Memory B cell (primary cell): ENCODE measurements around the gene XYLB.
"Not testable (repeated sequence)": the region's sequence is repeated elsewhere in the genome, so short reads cannot be mapped to it uniquely, and the experiment has no call there.

Experiments
- ATAC-seq: fragments of 150-1000 bp; cut with Tn5 transposase; 2 replicates; pipeline ENCODE4 v1.10.0; 2021; ENCODE audit warnings: low read depth, mild to moderate bottlenecking, moderate library complexity
- DNase-seq, 2 donors: peaks; one replicate each; pipeline ENCODE4 v3.0.0; 2022; ENCODE audit warnings: low spot score in 2 of 2
- H3K27ac Mint-ChIP-seq: one replicate; pipeline ENCODE4 v1.8.0; 2022; ENCODE audit warnings: mild to moderate bottlenecking, moderate library complexity, mixed read lengths
- H3K27me3 Mint-ChIP-seq: one replicate; pipeline ENCODE4 v1.8.0; 2022; ENCODE audit warnings: mixed read lengths
- H3K36me3 Mint-ChIP-seq: one replicate; pipeline ENCODE4 v1.8.0; 2022; ENCODE audit warnings: mild to moderate bottlenecking, mixed read lengths
- H3K4me1 Mint-ChIP-seq: one replicate; pipeline ENCODE4 v1.8.0; 2022; ENCODE audit warnings: mixed read lengths
- H3K4me3 Mint-ChIP-seq: one replicate; pipeline ENCODE4 v1.8.0; 2022; ENCODE audit warnings: mild to moderate bottlenecking, moderate library complexity, mixed read lengths
- H3K9me3 Mint-ChIP-seq: one replicate; pipeline ENCODE4 v1.8.0; 2022; ENCODE audit warnings: mixed read lengths

The XYLB gene

DNA sequence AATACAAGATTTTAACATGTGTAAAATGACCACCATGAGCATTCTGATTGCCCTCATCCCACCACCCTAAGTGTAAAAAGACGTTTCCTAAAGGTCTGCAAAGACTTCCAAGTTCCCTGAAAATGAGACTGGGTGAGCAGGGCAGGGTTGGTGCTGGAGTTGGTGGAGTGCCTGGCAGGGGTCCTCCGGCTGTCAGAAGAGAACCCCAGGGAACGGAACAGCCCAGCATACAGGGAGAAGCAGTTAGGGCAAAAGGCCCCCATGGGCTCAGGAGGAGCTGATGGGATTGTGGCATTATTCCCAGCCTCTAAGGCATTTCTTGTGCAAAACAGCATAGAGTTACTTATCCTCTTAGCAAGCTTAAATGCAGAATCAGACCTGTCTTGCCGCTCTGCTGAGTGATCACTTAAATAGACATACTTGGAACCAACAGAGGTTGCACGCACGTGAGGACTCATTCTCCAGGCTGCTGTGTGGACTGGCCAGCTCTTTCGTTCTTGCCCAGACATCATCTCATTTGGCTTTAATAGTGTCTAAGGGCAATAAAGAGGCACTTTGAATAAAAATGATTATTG is 36.0 kb downstream of the XYLB start:
- DNase-seq (no peak), ATAC-seq (no peak)
- Mint-ChIP-seq H3K4me1 (no peaks in the 10 kb centered on the region), H3K27me3 (no peaks in the 10 kb centered on the region), H3K9me3 (peaks cover 9% of the 10 kb centered on the region), H3K36me3 (peaks cover 15% of the 10 kb centered on the region), H3K27ac (no peak overlapping the region), H3K4me3 (no peak overlapping the region)

GRCh38 chr3:38383156-38383875 is 36.7 kb downstream of the XYLB start:
- H3K4me1 Mint-ChIP-seq, result no peaks in the 10 kb centered on the region
- no peaks in the 10 kb centered on the region for H3K27me3 Mint-ChIP-seq
- ATAC-seq (no peak), DNase-seq (no peak)
- no peak overlapping the region for H3K27ac Mint-ChIP-seq
- peaks cover 11% of the 10 kb centered on the region for H3K9me3 Mint-ChIP-seq
- no peak overlapping the region for H3K4me3 Mint-ChIP-seq
- peaks cover 15% of the 10 kb centered on the region for H3K36me3 Mint-ChIP-seq

- no peak overlapping the region for H3K4me3 Mint-ChIP-seq
- peaks cover 5% of the 10 kb centered on the region for H3K36me3 Mint-ChIP-seq
- ATAC-seq (no peak), DNase-seq (no peak)
- no peaks in the 10 kb centered on the region for H3K4me1 Mint-ChIP-seq
- no peaks in the 10 kb centered on the region for H3K27me3 Mint-ChIP-seq
- H3K9me3 Mint-ChIP-seq, result peaks cover 10% of the 10 kb centered on the region
- H3K27ac Mint-ChIP-seq, result no peak overlapping the region
Observed at GRCh38 chr3:38386992-38387750, 40.6 kb downstream of the XYLB start.

DNA sequence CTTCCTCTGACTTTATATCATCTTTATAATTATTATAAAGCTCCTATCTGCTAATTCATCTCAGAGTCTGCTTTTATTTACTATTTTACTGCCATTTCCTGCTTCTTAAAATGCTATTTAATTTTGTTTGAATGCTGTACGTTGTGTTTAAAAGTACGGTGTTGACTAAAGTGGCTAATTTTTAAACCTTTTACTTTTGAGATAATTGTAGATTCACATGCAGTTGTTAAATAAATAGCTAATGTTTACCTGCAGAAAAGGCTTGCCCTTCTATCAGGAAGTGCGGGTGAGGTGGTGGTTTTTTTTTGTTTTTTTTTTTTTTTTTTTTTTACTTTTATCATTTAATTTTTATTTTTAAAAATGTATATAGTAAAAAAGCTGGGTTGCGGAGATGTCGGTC is 41.3 kb downstream of the XYLB start:
- no peak for ATAC-seq
- Mint-ChIP-seq H3K27me3 (no peaks in the 10 kb centered on the region), H3K9me3 (peaks cover 10% of the 10 kb centered on the region), H3K27ac (no peak overlapping the region), H3K4me3 (no peak overlapping the region), H3K4me1 (no peaks in the 10 kb centered on the region), H3K36me3 (peaks cover 5% of the 10 kb centered on the region)
- no peak for DNase-seq

DNA sequence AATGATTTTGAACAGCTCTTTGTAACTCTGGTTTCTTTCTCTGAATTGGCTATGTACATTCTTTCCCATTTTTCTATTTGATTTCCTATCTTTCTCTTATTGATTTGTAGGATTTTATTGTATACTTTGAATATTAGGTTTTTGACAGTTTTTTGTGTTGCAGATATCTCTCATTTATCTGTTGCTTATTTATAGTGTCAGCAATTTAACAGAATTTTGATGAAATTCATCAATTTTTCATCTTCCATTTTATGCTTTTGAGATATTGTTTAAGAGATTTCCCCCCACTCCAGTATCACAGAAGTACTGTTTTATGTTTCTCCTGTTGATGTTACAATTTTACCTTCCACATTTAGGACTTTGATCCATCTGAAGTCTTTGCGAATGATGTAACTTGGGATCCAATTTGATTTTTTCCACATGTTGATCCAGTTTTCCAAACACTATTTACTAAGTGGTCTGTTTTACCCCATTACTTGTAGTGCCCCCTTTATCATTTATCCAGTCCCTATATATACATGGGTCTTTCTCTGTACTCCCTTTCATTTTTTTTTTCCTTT is 46.1 kb downstream of the XYLB start:
- no peak overlapping the region for H3K4me3 Mint-ChIP-seq
- H3K27ac Mint-ChIP-seq, result no peak overlapping the region
- H3K9me3 Mint-ChIP-seq, result peaks cover 2% of the 10 kb centered on the region

DNA sequence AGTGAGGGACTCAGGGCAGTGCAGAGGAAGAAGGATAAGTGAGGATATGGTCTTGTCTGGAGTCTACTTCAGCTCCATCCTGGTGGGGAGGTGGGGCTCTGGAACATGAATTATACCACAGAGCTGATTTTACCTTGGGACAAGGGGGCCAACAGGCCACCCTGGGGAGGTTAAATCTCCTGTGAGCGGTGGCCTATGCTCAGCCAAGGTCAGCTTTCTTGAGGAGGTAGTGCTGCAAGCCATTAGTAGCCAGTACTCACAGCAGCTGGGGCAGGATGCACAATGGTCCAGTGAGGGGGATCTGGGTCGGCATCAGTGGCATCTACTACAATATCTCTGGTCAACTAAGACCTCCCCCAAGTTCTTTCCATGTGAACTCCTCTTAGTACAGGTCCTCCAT is 49.7 kb downstream of the XYLB start:
- ATAC-seq (no peak), DNase-seq (no peak)
- peaks cover 2% of the 10 kb centered on the region for H3K36me3 Mint-ChIP-seq
- H3K4me1 Mint-ChIP-seq, result no peaks in the 10 kb centered on the region
- no peak overlapping the region for H3K4me3 Mint-ChIP-seq
- H3K9me3 Mint-ChIP-seq, result peaks cover 1% of the 10 kb centered on the region
- no peak overlapping the region for H3K27ac Mint-ChIP-seq
- no peaks in the 10 kb centered on the region for H3K27me3 Mint-ChIP-seq

More for the DNA sequence above, 46.1 kb downstream of the XYLB start:
- Mint-ChIP-seq H3K36me3 (no peaks in the 10 kb centered on the region), H3K27me3 (no peaks in the 10 kb centered on the region), H3K4me1 (no peaks in the 10 kb centered on the region)
- DNase-seq, result no peak
- ATAC-seq, result no peak

DNA sequence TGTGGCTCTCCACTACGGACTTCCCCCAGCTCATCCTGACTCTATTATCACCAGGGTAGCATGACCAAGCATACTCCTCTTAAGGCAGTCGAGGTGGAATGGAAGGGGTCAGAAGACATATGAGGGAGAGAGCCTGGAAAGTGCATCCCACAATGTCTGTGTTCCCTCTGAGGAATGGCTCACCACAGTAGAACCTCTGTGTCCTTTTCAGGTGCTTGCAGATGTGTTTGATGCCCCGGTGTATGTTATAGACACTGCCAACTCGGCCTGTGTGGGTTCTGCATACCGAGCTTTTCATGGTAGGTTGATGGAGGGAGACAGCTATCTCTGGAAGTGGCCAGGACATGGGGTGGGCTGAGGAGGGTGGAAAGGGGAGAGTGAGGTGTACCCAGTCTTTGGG is 50.3 kb downstream of the XYLB start:
- peaks cover 2% of the 10 kb centered on the region for H3K36me3 Mint-ChIP-seq
- DNase-seq (no peak), ATAC-seq (no peak)
- no peak overlapping the region for H3K4me3 Mint-ChIP-seq
- peaks cover 1% of the 10 kb centered on the region for H3K9me3 Mint-ChIP-seq
- H3K27ac Mint-ChIP-seq, result no peak overlapping the region
- no peaks in the 10 kb centered on the region for H3K27me3 Mint-ChIP-seq
- no peaks in the 10 kb centered on the region for H3K4me1 Mint-ChIP-seq

- Mint-ChIP-seq H3K27me3 (no peaks in the 10 kb centered on the region), H3K4me3 (no peak overlapping the region), H3K9me3 (peaks cover 1% of the 10 kb centered on the region), H3K4me1 (no peaks in the 10 kb centered on the region), H3K36me3 (peaks cover 2% of the 10 kb centered on the region), H3K27ac (no peak overlapping the region)
- no peak for DNase-seq
- no peak for ATAC-seq
Observed at GRCh38 chr3:38397320-38397719, 50.7 kb downstream of the XYLB start.

GRCh38 chr3:38401246-38401962 is 54.8 kb downstream of the XYLB start:
- Mint-ChIP-seq H3K9me3 (peaks cover 3% of the 10 kb centered on the region), H3K4me3 (no peak overlapping the region), H3K36me3 (peaks cover 4% of the 10 kb centered on the region), H3K4me1 (no peaks in the 10 kb centered on the region), H3K27me3 (no peaks in the 10 kb centered on the region), H3K27ac (no peak overlapping the region)
- DNase-seq, result no peak
- no peak for ATAC-seq

DNA sequence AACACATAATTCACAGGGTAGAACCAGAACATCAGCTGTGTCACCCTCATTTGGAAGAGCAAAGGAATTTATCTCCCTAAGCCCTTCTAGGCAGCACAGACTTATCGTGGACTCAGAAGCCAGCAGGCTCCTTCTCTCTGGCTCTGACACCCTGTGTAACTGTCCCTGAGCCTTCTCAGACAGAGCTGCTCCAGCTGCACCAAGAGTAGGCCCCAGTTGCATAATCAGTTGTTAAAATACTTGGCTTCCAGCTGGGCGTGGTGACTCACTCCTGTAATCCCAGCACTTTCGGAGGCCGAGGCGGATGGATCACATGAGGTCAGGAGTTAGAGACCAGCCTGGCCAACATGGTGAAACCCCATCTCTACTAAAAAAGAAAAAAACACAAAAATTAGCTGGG is 57.7 kb downstream of the XYLB start:
- H3K4me1 Mint-ChIP-seq, result no peaks in the 10 kb centered on the region
- H3K27ac Mint-ChIP-seq, result no peak overlapping the region
- no peaks in the 10 kb centered on the region for H3K27me3 Mint-ChIP-seq
- H3K4me3 Mint-ChIP-seq, result no peak overlapping the region
- H3K9me3 Mint-ChIP-seq, result peaks cover 1% of the 10 kb centered on the region
- ATAC-seq (no peak), DNase-seq (no peak)
- peaks cover 2% of the 10 kb centered on the region for H3K36me3 Mint-ChIP-seq

DNA sequence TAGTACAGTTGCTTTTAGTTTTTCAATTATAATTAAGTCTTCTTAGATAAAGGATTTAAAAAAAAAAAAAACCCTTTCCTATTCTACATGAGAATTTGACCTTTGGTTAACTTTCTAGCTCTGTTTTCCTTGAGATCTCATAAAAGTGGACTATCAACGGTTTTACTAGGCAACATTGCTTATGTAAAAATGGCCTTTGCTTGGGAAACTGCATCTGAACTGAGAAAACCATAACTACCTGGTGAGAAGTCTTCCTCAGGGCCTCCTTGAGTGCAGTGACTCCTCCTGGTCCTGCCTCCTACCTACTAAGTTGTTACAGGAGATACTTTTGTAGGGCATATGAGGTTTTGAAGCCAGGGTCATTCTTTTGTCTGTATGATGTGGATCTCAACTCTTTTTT is 65.0 kb downstream of the XYLB start:
- H3K9me3 Mint-ChIP-seq, result peaks cover 1% of the 10 kb centered on the region
- DNase-seq, result no peak
- no peak for ATAC-seq
- peaks cover 7% of the 10 kb centered on the region for H3K27me3 Mint-ChIP-seq
- no peaks in the 10 kb centered on the region for H3K4me1 Mint-ChIP-seq
- H3K36me3 Mint-ChIP-seq, result peaks cover 2% of the 10 kb centered on the region
- no peak overlapping the region for H3K4me3 Mint-ChIP-seq
- H3K27ac Mint-ChIP-seq, result no peak overlapping the region

DNA sequence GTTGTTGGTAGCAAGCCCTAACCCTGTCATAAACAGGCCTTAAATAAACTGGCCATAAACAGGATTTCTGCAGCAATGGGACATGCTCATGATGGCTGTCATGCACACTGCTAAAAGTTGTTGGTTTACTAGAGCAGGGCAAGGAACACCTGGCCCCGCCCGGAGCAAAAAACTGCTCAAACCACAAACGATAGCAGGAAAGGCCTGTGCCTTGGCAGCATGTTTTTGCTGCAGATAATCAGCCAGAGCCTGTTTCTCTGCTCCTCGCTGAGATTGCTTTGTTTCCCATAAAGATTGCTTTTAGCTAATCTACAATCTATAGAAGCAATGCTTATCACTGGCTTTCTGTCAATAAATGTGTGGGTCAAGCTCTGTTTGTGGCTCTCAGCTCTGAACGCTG is 74.2 kb downstream of the XYLB start:
- H3K4me3 Mint-ChIP-seq, H3K4me1 Mint-ChIP-seq, H3K36me3 Mint-ChIP-seq, H3K27ac Mint-ChIP-seq, H3K9me3 Mint-ChIP-seq, H3K27me3 Mint-ChIP-seq, DNase-seq, ATAC-seq: not testable (repeated sequence)

GRCh38 chr3:38421679-38422336 is 75.2 kb downstream of the XYLB start:
- Mint-ChIP-seq H3K4me3 (no peak overlapping the region), H3K36me3 (no peaks in the 10 kb centered on the region), H3K4me1 (no peaks in the 10 kb centered on the region), H3K27ac (no peak overlapping the region), H3K27me3 (peaks cover 8% of the 10 kb centered on the region), H3K9me3 (no peaks in the 10 kb centered on the region)
- ATAC-seq (no peak), DNase-seq (no peak)
